ENCODE measurements around the gene CCND1.
"Not testable (repeated sequence)": the region's sequence is repeated elsewhere in the genome, so short reads cannot be mapped to it uniquely, and the experiment has no call there.

The CCND1 gene

GRCh38 chr11:69695995-69696394 is 55.0 kb downstream of the CCND1 start:
- not testable (repeated sequence) for DNase-seq

GRCh38 chr11:69696749-69697468 is 56.0 kb downstream of the CCND1 start:
- DNase-seq, result no peak

- DNase-seq, result no peak
Measured at GRCh38 chr11:69697469-69697843, 56.5 kb downstream of the CCND1 start.

- DNase-seq, result no peak
Measured at GRCh38 chr11:69697861-69698260, 56.9 kb downstream of the CCND1 start.

- no peak for DNase-seq
Measured at GRCh38 chr11:69698362-69698761, 57.4 kb downstream of the CCND1 start.

- no peak for DNase-seq
Measured at GRCh38 chr11:69699213-69699612, 58.3 kb downstream of the CCND1 start.

- no peak for DNase-seq
Measured at GRCh38 chr11:69700278-69701140, 59.6 kb downstream of the CCND1 start.

GRCh38 chr11:69702239-69702691 is 61.3 kb downstream of the CCND1 start:
- DNase-seq, result no peak

- DNase-seq, result no peak
Measured at GRCh38 chr11:69702769-69703452, 62.0 kb downstream of the CCND1 start.

GRCh38 chr11:69703453-69703767 is 62.5 kb downstream of the CCND1 start:
- no peak for DNase-seq
